ENCODE data around the gene ADGRG4.
"Not testable (repeated sequence)": the region's sequence is repeated elsewhere in the genome, so short reads cannot be mapped to it uniquely, and the experiment has no call there.

The ADGRG4 gene

GRCh38 chrX:136386826-136387225 lies 86.1 kb downstream of the ADGRG4 start:
- peak; percentile 2 for DNase-seq

DNA sequence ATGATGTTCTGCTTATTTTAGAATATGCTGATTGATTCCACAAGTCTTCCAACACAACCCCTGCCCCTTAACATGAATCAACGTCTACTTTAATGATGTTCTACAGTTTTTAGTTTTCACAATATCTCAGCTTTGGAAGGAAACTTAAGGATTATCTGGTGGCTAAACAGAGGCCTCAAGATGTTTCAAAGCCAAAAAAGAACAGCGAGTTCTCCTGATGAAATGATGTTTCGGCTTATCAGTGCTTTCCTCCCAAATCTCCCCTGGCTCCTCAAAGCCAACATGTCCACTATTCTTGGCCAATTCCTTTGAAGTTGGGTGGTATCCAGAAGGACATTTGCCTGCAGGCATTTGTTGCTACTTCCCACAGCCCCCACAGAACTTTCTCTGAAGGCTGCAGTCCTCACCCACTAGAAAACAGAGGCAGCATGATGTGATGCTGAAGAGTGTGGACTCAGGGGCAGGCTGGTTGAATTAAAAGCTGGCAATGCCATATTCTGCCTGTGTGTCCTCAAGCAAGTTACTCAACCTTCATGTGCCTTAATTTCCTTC lies 87.3 kb downstream of the ADGRG4 start:
- DNase-seq = no peak

DNA sequence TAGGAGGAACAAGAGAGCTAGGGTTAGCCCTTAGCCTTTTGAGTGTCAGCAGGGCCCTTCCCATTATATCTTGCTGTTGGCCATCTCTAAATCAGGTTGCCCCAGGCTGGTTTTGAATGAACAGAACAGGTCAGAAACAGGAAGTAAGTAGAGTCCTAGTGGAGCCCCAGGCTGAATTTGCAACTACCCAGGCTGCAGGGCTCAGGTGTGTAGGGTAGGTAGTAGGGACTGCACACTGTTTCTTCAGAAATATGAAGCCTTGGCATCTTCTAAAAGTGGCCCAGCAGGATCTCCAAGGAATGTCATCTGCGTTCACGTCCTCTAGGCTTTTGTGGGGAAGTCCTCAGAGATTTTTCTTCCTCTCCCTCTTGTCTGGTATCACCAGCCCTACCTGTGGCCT lies 90.2 kb downstream of the ADGRG4 start:
- DNase-seq = no peak

GRCh38 chrX:136395271-136395670 lies 94.5 kb downstream of the ADGRG4 start:
- DNase-seq = no peak

DNA sequence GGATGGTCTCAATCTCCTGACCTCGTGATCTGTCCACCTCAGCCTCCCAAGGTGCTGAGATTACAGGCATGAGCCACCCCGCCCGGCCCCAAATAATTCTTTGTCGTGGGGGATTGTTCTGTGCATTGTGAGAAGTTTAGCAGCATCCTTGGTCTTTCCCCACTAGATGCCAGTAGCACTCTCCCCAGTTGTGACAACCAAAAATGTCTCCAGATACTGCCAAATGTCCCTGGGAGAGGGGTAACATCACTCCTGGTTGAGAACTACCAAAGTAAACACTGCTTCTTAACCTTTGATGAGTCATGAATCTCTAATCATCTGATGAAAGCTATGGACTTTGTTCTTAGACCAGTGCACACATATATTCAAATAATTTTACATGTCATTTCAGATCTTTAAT lies 96.2 kb downstream of the ADGRG4 start:
- no peak for DNase-seq

- DNase-seq = no peak
Measured at GRCh38 chrX:136405126-136405525, 104.4 kb downstream of the ADGRG4 start.

DNA sequence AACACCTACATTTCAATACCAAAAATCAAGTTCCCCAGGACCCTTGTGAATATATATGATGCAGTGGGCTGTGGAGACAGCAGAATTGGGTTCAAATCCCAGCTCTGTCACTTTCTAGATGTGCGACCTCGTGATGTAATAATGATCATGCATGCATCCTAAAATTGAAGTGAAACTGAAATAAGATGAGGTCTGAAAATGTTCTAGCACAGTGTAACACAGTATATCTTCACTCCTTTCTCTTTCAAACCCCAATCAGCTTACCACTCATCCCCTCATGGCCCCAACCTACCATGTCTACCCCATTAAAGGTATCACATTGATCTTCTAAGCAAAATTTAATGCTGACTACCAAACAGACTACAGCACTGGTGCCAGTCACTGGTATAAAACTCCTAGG lies 117.0 kb downstream of the ADGRG4 start:
- DNase-seq = no peak

DNA sequence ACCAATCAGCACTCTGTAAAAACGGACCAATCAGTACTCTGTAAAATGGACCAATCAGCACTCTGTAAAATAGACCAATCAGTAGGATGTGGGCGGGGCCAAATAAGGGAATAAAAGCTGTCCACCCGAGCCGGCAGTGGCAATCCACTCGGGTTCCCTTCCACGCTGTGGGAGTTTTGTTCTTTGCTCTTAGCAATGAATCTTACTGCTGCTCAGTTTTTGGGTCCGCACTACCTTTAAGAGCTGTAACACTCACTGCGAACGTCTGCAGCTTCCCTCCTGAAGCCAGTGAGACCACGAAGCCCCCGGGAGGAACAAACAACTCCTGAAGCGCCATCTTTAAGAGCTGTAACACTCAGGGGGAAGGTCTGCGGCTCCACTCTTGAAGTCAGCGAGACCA lies 120.6 kb downstream of the ADGRG4 start:
- no peak for DNase-seq

- no peak for DNase-seq
Measured at GRCh38 chrX:136423724-136424123, 123.0 kb downstream of the ADGRG4 start.

GRCh38 chrX:136425996-136426395 lies 125.2 kb downstream of the ADGRG4 start:
- DNase-seq = no peak

GRCh38 chrX:136431625-136432024 lies 130.9 kb downstream of the ADGRG4 start:
- no peak for DNase-seq

- DNase-seq = no peak
Measured at GRCh38 chrX:136437774-136438173, 137.0 kb downstream of the ADGRG4 start.

DNA sequence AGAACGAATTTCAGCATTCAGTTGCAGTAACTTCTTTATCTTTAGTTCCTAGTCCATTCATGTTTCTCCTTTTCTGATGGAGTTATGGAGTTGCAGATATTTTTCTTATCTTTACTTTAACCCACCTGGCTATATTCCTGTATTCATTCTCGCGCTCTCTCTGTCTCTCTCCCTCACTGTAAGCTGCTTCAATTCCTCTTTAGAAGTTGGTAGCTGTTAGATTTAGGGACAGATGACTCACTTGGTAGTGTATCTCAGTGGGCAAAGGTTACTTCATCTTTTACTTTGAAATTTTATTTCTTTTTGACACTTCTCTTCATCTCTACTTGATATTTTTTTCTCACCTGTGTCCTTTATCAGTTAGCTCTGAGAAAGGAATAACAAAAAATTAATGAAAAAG lies 137.4 kb downstream of the ADGRG4 start:
- no peak for DNase-seq

DNA sequence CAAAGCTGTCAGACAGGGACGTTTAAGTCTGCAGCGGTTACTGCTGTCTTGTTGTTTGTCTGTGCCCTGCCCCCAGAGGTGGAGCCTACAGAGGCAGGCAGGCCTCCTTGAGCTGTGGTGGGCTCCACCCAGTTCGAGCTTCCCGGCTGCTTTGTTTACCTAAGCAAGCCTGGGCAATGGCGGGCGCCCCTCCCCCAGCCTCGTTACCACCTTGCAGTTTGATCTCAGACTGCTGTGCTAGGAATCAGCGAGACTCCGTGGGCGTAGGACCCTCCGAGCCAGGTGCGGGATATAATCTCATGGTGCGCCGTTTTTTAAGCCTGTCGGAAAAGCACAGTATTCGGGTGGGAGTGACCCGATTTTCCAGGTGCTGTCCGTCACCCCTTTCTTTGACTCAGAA lies 144.9 kb downstream of the ADGRG4 start:
- DNase-seq = not testable (repeated sequence)

DNA sequence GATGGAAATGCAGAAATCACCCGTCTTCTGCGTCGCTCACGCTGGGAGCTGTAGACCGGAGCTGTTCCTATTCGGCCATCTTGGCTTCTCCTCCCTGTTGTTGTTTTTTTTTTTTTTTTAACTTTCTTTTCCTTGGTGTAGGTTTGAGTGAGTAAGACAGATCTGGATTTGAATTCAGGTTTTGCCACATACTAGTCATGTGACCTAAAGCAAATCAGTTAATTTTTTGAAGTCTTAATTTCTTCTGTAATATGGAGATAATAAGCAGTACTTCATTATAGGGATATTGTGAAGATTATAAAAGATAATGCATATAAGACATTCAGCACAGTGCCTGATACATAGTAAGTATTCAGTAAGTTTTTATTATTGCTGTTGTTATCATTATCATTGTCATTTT lies 145.4 kb downstream of the ADGRG4 start:
- DNase-seq = no peak

GRCh38 chrX:136447308-136447707 lies 146.5 kb downstream of the ADGRG4 start:
- DNase-seq = no peak

GRCh38 chrX:136447968-136448367 lies 147.2 kb downstream of the ADGRG4 start:
- DNase-seq = no peak

DNA sequence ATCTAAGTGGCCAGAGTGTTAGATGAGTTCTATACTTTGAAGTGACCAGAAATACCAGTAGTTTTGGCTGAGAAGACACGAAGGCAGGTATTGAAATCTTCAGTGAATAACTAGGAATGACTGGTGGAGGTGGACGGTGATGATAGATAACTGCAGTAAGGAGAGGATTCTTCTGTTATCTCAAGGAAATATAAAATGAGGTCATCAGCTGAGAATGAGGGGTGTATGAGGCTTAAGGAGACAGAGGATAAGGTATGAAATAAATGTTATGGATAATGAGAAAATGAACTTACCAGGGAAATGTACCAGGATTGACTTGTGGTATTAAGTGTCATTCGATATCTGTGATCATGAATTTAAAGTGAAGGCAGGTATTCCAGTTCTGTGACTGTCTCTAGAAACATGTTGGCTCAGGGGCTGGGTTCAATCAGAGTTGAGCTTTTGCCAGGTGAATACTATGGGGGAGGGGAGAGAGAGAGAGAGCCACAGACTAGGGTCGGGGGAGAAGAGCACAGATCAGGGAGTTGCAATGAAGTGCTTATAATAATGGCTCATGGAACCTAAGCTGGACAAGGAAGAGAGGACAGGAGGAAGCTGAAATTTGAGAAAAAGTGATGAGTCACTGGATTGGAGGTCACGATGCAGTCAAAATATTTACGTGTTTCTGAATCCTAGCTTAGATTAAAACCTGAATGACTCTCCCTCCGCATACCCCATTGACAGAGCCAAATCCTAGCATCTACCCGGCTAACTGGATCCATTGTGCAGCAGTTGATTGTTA lies 149.5 kb downstream of the ADGRG4 start:
- no peak for DNase-seq

DNA sequence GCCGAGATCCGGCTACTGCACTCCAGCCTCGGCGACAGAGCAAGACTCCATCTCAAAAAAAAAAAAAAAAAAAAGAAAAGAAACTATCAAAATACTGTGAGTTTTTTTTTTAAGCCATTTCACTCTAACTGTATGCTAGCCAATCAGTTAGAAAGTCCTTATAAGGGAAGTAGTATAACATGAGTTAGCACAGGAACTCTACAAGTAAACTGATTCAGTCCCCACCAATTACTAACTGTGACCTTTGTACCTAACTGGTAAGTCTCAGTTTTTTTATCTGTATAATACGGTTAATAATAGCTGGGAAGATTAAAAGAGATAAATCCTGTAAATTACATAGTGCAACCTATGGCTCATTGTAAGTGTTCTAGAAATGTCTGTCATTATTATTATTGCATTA lies 151.9 kb downstream of the ADGRG4 start:
- no peak for DNase-seq

GRCh38 chrX:136453114-136453513 lies 152.4 kb downstream of the ADGRG4 start:
- DNase-seq = no peak

- DNase-seq = no peak
Measured at GRCh38 chrX:136453771-136454170, 153.0 kb downstream of the ADGRG4 start.

- DNase-seq = no peak
Measured at GRCh38 chrX:136456133-136456532, 155.4 kb downstream of the ADGRG4 start.

DNA sequence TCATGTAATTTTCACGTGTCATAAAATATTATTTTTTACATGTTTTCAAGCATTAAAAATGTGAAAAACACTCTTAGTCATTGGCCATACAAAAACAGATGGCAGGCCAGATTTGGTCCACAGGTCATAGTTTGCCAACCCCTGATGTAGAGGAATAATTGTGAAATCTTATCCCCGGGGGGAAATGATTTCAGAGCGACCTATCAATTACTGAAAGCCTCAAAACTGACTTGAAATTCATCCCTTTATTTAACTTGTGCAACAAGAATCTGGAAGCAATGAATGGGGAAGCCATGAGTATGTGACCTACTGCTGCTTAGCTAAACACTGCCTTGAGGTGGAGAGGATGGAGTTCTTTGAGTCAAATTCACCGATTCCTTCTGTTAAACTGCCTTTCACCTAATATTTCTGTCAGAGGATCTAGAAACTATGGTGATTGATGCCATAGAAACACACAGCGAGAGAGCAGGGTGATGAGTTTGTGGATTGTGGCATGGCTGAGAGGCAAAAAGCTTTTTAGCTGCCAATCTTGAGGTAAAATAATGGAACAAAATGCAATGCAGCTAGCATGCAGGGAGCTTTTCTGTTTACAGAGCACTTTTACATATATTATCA lies 156.6 kb downstream of the ADGRG4 start:
- no peak for DNase-seq

DNA sequence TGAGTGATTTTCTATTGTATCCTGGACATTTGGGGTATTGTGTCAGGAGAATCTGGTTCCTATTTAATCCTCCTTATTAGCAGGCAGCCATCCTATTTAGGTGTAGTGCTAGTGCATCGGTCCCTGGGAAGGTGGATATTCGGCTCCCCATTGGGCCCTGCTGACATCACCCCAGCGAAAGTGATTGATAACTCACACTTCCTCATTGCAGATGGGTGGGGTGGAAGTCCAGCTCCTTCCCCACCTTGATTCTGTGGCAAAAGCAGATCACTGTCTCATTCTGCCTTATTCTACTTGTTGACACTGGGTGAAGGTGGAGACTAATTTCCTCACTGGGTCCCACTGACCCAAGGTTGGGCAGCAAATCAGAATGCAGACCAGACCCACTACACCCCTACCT lies 163.8 kb downstream of the ADGRG4 start:
- DNase-seq = no peak
